Kidney epithelial cell (primary cell): ENCODE results near the gene ADRB2. TPM values are rescaled to one million over a fixed set of nuclear protein-coding genes. Genes with fewer than 3 reads are reported as not detected.

Source experiments
- DNase-seq: peaks from one replicate; pipeline ENCODE4 v3.0.0-alpha.2; 2010; ENCODE audit warnings: low read depth
- H3K27me3 ChIP-seq: 2 replicates; pipeline ENCODE4 v1.6.0; 2011; ENCODE audit warnings: low read length; ENCODE audit not compliant: control insufficient read depth, insufficient read depth
- H3K36me3 ChIP-seq: 2 replicates; pipeline ENCODE4 v1.5.1; 2011; ENCODE audit warnings: low read length; ENCODE audit not compliant: control insufficient read depth, insufficient read depth
- H3K4me3 ChIP-seq: 2 replicates; pipeline ENCODE4 v1.5.1; 2011; ENCODE audit warnings: low read depth, mild to moderate bottlenecking, control low read depth, low read length
- total RNA-seq: library from RNA; depleted of rRNA; stranded (reverse); fragments of >200 nt; gene quantifications from 2 replicates; pipeline ENCODE4 v1.2.3, GENCODE V29; 2015
- TF ChIP-seq, protein P1 (sequence below): IDR thresholded peaks from 2 replicates; pipeline ENCODE4 v1.5.1; 2011; ENCODE audit warnings: mild to moderate bottlenecking, moderate library complexity, low read length, control low read depth, inconsistent platforms; ENCODE audit not compliant: insufficient read depth, poor library complexity, severe bottlenecking

ADRB2 gene
- total RNA-seq, 1 donor from 2014 or later, result 1.2 TPM

DNA sequence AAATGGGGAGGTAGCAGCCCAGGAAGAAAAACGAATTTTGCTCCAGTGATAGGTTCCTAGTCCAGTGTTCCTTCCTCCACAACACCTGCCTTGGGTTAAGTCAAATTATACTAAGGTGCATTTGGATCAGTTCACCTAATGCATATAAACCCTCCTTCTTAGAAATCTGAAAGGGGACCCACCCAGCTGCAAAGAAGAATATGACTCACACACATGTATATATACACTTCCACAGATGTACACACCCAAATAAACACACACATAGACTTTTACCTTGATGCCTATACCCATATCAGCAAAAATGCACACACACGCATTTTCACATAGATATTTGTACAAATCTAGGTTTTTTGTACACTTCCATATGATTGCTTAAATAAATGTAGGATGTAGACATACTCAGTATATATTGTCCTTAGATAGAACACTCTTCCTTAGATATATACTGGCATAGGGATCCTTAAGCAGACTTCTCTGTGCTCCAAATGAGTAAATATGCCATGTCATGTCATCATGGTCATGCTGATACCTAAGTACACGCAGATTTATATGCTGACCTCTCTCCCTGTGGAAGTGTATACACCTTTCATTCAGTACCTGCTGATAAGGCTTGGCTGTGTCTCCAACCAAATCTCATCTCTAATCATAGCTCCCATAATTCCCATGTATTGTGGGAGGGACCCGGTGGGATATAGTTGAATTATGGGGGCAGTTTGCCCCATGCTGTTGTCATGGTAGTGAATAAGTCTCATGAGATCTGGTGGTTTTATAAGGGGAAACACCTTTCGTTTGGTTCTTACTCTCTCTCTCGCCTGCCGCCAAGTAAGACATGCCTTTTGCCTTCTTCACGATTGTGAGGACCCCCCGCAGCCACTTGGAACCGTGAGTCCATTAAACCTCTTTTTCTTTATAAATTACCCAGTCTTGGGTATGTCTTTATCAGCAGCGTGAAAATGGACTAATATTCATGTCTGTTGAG, 10.2 kb downstream of the ADRB2 start:
- Histone ChIP-seq H3K27me3 (no peaks in the 10 kb centered on the region), H3K36me3 (no peaks in the 10 kb centered on the region), H3K4me3 (no peak overlapping the region)
- no peak for DNase-seq
- TF ChIP-seq, protein P1, sequence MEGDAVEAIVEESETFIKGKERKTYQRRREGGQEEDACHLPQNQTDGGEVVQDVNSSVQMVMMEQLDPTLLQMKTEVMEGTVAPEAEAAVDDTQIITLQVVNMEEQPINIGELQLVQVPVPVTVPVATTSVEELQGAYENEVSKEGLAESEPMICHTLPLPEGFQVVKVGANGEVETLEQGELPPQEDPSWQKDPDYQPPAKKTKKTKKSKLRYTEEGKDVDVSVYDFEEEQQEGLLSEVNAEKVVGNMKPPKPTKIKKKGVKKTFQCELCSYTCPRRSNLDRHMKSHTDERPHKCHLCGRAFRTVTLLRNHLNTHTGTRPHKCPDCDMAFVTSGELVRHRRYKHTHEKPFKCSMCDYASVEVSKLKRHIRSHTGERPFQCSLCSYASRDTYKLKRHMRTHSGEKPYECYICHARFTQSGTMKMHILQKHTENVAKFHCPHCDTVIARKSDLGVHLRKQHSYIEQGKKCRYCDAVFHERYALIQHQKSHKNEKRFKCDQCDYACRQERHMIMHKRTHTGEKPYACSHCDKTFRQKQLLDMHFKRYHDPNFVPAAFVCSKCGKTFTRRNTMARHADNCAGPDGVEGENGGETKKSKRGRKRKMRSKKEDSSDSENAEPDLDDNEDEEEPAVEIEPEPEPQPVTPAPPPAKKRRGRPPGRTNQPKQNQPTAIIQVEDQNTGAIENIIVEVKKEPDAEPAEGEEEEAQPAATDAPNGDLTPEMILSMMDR, result no peak

GRCh38 chr5:148837383-148837782, 11.0 kb downstream of the ADRB2 start:
- DNase-seq, result no peak
- TF ChIP-seq, protein P1, result no peak
- Histone ChIP-seq H3K36me3 (no peaks in the 10 kb centered on the region), H3K27me3 (no peaks in the 10 kb centered on the region), H3K4me3 (no peak overlapping the region)

- TF ChIP-seq, protein P1, result no peak
- Histone ChIP-seq H3K36me3 (no peaks in the 10 kb centered on the region), H3K4me3 (no peak overlapping the region), H3K27me3 (no peaks in the 10 kb centered on the region)
- DNase-seq, result no peak
Measured at GRCh38 chr5:148838357-148838756, 11.9 kb downstream of the ADRB2 start.

GRCh38 chr5:148839960-148840359, 13.5 kb downstream of the ADRB2 start:
- H3K36me3 ChIP-seq, result no peaks in the 10 kb centered on the region
- DNase-seq, result no peak
- TF ChIP-seq, protein P1, result no peak
- H3K4me3 ChIP-seq, result no peak overlapping the region
- no peaks in the 10 kb centered on the region for H3K27me3 ChIP-seq

DNA sequence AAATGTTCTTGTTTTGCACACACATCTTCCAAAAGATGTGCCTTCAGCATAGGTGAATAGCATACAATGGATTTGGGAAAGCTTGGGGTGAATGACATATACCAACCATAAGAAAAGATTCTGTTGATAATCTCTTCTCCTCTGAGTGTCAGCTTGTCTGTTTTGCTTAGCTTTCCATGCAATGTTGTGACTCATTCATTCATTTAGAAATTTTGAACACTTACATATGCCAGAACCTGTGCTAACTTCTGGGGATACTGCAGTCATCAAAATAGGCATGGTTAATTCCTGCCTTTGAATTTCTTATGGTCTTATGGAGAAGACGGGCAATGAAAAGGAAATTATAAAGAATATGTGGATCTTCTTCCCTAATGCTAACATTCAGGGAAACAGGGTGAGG, 14.1 kb downstream of the ADRB2 start:
- H3K27me3 ChIP-seq, result no peaks in the 10 kb centered on the region
- DNase-seq, result no peak
- TF ChIP-seq, protein P1, result no peak
- H3K4me3 ChIP-seq, result no peak overlapping the region
- no peaks in the 10 kb centered on the region for H3K36me3 ChIP-seq
